DOHH2 (cell line): ENCODE results near the gene LETM1.

Experiments
- H3F3A ChIP-seq: fragments of 200-600 bp; sonication (generic), shearing (Covaris generic); 2 replicates; pipeline ENCODE4 v1.6.0; 2016; ENCODE audit warnings: antibody characterized with exemption, mild to moderate bottlenecking; ENCODE audit not compliant: control insufficient read depth, insufficient read depth
- H3K27ac ChIP-seq: fragments of 200-600 bp; sonication (generic); 2 replicates; pipeline ENCODE4 v1.5.1; 2014; ENCODE audit warnings: low read depth, mild to moderate bottlenecking, low read length, moderate library complexity
- H3K27me3 ChIP-seq: fragments of 200-600 bp; sonication (generic); 2 replicates; pipeline ENCODE4 v1.6.1; 2014; ENCODE audit warnings: mild to moderate bottlenecking, low read length, mixed read lengths; ENCODE audit not compliant: control insufficient read depth
- H3K36me3 ChIP-seq: fragments of 200-600 bp; sonication (generic); 2 replicates; pipeline ENCODE4 v1.6.1; 2014; ENCODE audit warnings: mild to moderate bottlenecking, low read length, moderate library complexity, mixed read lengths; ENCODE audit not compliant: control insufficient read depth
- H3K4me1 ChIP-seq: fragments of 200-600 bp; sonication (generic); 2 replicates; pipeline ENCODE4 v1.6.1; 2014; ENCODE audit warnings: mild to moderate bottlenecking, low read length, mixed read lengths; ENCODE audit not compliant: control insufficient read depth
- H3K4me2 ChIP-seq: fragments of 200-600 bp; sonication (generic); 2 replicates; pipeline ENCODE4 v1.6.0; 2014; ENCODE audit warnings: mild to moderate bottlenecking, low read length, moderate library complexity
- H3K4me3 ChIP-seq: fragments of 200-600 bp; sonication (generic); 2 replicates; pipeline ENCODE4 v1.5.1; 2014; ENCODE audit warnings: mild to moderate bottlenecking, low read length, mixed read lengths
- H3K79me2 ChIP-seq: fragments of 200-600 bp; sonication (generic); 2 replicates; pipeline ENCODE4 v1.6.1; 2014; ENCODE audit warnings: mild to moderate bottlenecking, low read length, mixed read lengths; ENCODE audit not compliant: control insufficient read depth
- H3K9me2 ChIP-seq: fragments of 200-600 bp; sonication (generic); replicated peaks from 2 replicates; pipeline ENCODE4 v1.6.1; 2014; ENCODE audit warnings: mild to moderate bottlenecking, low read length, mixed read lengths; ENCODE audit not compliant: control insufficient read depth
- H3K9me3 ChIP-seq: fragments of 200-600 bp; sonication (generic); 2 replicates; pipeline ENCODE4 v1.6.1; 2014; ENCODE audit warnings: antibody characterized with exemption, low read length, mixed read lengths; ENCODE audit not compliant: control insufficient read depth, insufficient read depth
- H4K20me1 ChIP-seq: fragments of 200-600 bp; sonication (generic); 2 replicates; pipeline ENCODE4 v1.6.0; 2014; ENCODE audit warnings: low read depth, mild to moderate bottlenecking, antibody characterized with exemption, low read length, moderate library complexity; ENCODE audit not compliant: control insufficient read depth, insufficient read depth
- EZH2phosphoT487 ChIP-seq: fragments of 200-600 bp; sonication (generic); IDR thresholded peaks from 2 replicates; pipeline ENCODE4 v1.6.1; 2017; ENCODE audit warnings: borderline replicate concordance, mild to moderate bottlenecking, antibody characterized with exemption, low read length, moderate library complexity, mixed read lengths
- TF ChIP-seq, protein P1 (sequence below): fragments of 200-600 bp; sonication (generic); IDR thresholded peaks from one replicate; pipeline ENCODE4 v1.5.1; 2014; ENCODE audit warnings: antibody characterized with exemption, mild to moderate bottlenecking, low read depth, low read length; ENCODE audit not compliant: poor library complexity, severe bottlenecking

Gene LETM1

DNA sequence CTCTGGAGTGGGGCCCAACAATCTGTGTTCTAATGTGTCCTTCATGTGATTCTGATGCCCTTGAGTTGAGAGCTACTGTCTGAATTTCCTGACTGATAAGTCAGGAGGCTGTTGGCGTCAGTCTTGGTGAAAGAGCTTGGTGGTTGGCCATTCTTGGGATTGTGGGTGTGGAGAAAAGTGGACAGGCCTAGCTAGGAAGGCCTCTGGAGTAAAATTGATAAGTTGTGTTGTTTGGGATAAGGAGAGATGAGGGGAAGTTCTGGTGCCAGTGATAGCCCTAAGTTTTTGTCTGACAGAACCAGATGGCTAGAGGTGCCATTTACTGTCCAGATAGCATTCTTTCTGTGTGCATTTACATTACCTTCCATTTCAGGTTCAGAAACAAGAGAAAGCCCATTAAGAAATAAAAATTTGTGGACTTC lies 26.9 kb upstream of the LETM1 start:
- Histone ChIP-seq H3K79me2 (peaks cover 99% of the 10 kb centered on the region), H3F3A (peaks cover 10% of the 10 kb centered on the region), H3K27ac (no peak overlapping the region), H3K4me2 (no peak overlapping the region), H3K9me3 (no peaks in the 10 kb centered on the region), H3K9me2 (no peaks in the 10 kb centered on the region), H3K36me3 (peaks cover 47% of the 10 kb centered on the region), H3K4me1 (peaks cover 39% of the 10 kb centered on the region), H4K20me1 (peaks cover 40% of the 10 kb centered on the region), H3K27me3 (no peaks in the 10 kb centered on the region), H3K4me3 (no peak overlapping the region)
- no peak for TF ChIP-seq EZH2phosphoT487
- TF ChIP-seq, protein P1, sequence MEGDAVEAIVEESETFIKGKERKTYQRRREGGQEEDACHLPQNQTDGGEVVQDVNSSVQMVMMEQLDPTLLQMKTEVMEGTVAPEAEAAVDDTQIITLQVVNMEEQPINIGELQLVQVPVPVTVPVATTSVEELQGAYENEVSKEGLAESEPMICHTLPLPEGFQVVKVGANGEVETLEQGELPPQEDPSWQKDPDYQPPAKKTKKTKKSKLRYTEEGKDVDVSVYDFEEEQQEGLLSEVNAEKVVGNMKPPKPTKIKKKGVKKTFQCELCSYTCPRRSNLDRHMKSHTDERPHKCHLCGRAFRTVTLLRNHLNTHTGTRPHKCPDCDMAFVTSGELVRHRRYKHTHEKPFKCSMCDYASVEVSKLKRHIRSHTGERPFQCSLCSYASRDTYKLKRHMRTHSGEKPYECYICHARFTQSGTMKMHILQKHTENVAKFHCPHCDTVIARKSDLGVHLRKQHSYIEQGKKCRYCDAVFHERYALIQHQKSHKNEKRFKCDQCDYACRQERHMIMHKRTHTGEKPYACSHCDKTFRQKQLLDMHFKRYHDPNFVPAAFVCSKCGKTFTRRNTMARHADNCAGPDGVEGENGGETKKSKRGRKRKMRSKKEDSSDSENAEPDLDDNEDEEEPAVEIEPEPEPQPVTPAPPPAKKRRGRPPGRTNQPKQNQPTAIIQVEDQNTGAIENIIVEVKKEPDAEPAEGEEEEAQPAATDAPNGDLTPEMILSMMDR = no peak

DNA sequence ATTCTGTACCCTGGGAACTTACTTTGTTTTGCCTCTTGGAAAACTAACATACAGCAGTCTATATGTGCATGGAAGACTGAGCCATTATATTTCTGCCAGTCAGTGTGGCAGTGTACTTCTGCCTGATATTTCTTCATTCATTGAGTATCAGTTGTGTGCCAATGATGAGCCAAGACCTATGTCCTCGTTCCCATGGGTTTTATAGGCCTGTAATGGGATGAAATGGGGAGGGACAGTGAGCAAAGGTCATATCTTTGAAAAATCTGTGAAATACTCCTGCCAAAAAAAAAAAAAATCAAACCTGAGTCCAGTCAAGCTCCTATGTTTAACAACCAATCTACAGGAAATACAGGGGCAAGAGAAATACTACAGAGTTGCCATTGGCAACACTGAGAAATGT lies 24.4 kb upstream of the LETM1 start:
- no peak overlapping the region for H3K4me2 ChIP-seq
- H3K36me3 ChIP-seq = peaks cover 49% of the 10 kb centered on the region
- peaks cover 39% of the 10 kb centered on the region for H4K20me1 ChIP-seq
- no peak overlapping the region for H3K4me3 ChIP-seq
- H3K79me2 ChIP-seq = peaks cover 99% of the 10 kb centered on the region
- TF ChIP-seq, protein P1 = no peak
- TF ChIP-seq EZH2phosphoT487 = no peak
- H3K9me2 ChIP-seq = no peaks in the 10 kb centered on the region
- peaks cover 29% of the 10 kb centered on the region for H3K4me1 ChIP-seq
- H3K9me3 ChIP-seq = no peaks in the 10 kb centered on the region
- H3K27ac ChIP-seq = no peak overlapping the region
- no peaks in the 10 kb centered on the region for H3K27me3 ChIP-seq
- H3F3A ChIP-seq = 0 out of 2 replicates have a peak, but pooled peaks cover 3% of the 10 kb centered on the region

DNA sequence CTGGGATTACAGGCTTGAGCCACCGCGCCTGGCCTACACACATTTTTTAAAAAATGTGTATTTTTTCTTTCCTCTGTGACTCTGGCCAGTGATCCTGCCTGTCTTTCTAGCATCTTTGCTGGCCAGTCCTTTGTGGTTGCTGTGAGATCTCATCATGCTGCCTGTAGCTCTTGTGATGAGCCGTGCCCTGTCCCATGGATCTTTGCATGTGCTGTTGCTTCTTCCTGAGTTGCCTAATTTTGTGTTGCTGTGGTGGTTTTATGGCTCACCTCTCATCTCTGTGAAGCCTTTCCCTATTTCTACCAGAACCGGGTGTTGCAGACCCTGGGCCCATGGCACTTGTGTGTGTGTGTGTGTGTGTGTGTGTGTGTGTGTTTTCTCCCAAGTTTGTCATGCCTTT lies 23.5 kb upstream of the LETM1 start:
- no peak overlapping the region for H3K4me3 ChIP-seq
- TF ChIP-seq EZH2phosphoT487 = no peak
- TF ChIP-seq, protein P1 = no peak
- H3K27me3 ChIP-seq = no peaks in the 10 kb centered on the region
- no peaks in the 10 kb centered on the region for H3K9me2 ChIP-seq
- H3K79me2 ChIP-seq = peaks cover 99% of the 10 kb centered on the region
- H3K27ac ChIP-seq = no peak overlapping the region
- peaks cover 48% of the 10 kb centered on the region for H4K20me1 ChIP-seq
- H3K36me3 ChIP-seq = peaks cover 54% of the 10 kb centered on the region
- H3F3A ChIP-seq = no peaks in the 10 kb centered on the region
- no peak overlapping the region for H3K4me2 ChIP-seq
- no peaks in the 10 kb centered on the region for H3K9me3 ChIP-seq
- peaks cover 35% of the 10 kb centered on the region for H3K4me1 ChIP-seq
